DOHH2 (cell line): Measurements from ENCODE around the gene TBR1.

Experiments
- H3F3A ChIP-seq: fragments of 200-600 bp; sonication (generic), shearing (Covaris generic); 2 replicates; pipeline ENCODE4 v1.6.0; 2016; ENCODE audit warnings: antibody characterized with exemption, mild to moderate bottlenecking; ENCODE audit not compliant: control insufficient read depth, insufficient read depth
- H3K27ac ChIP-seq: fragments of 200-600 bp; sonication (generic); 2 replicates; pipeline ENCODE4 v1.5.1; 2014; ENCODE audit warnings: low read depth, mild to moderate bottlenecking, low read length, moderate library complexity
- H3K27me3 ChIP-seq: fragments of 200-600 bp; sonication (generic); 2 replicates; pipeline ENCODE4 v1.6.1; 2014; ENCODE audit warnings: mild to moderate bottlenecking, low read length, mixed read lengths; ENCODE audit not compliant: control insufficient read depth
- H3K36me3 ChIP-seq: fragments of 200-600 bp; sonication (generic); 2 replicates; pipeline ENCODE4 v1.6.1; 2014; ENCODE audit warnings: mild to moderate bottlenecking, low read length, moderate library complexity, mixed read lengths; ENCODE audit not compliant: control insufficient read depth
- H3K4me1 ChIP-seq: fragments of 200-600 bp; sonication (generic); 2 replicates; pipeline ENCODE4 v1.6.1; 2014; ENCODE audit warnings: mild to moderate bottlenecking, low read length, mixed read lengths; ENCODE audit not compliant: control insufficient read depth
- H3K4me2 ChIP-seq: fragments of 200-600 bp; sonication (generic); 2 replicates; pipeline ENCODE4 v1.6.0; 2014; ENCODE audit warnings: mild to moderate bottlenecking, low read length, moderate library complexity
- H3K4me3 ChIP-seq: fragments of 200-600 bp; sonication (generic); 2 replicates; pipeline ENCODE4 v1.5.1; 2014; ENCODE audit warnings: mild to moderate bottlenecking, low read length, mixed read lengths
- H3K79me2 ChIP-seq: fragments of 200-600 bp; sonication (generic); 2 replicates; pipeline ENCODE4 v1.6.1; 2014; ENCODE audit warnings: mild to moderate bottlenecking, low read length, mixed read lengths; ENCODE audit not compliant: control insufficient read depth
- H3K9me2 ChIP-seq: fragments of 200-600 bp; sonication (generic); replicated peaks from 2 replicates; pipeline ENCODE4 v1.6.1; 2014; ENCODE audit warnings: mild to moderate bottlenecking, low read length, mixed read lengths; ENCODE audit not compliant: control insufficient read depth
- H3K9me3 ChIP-seq: fragments of 200-600 bp; sonication (generic); 2 replicates; pipeline ENCODE4 v1.6.1; 2014; ENCODE audit warnings: antibody characterized with exemption, low read length, mixed read lengths; ENCODE audit not compliant: control insufficient read depth, insufficient read depth
- H4K20me1 ChIP-seq: fragments of 200-600 bp; sonication (generic); 2 replicates; pipeline ENCODE4 v1.6.0; 2014; ENCODE audit warnings: low read depth, mild to moderate bottlenecking, antibody characterized with exemption, low read length, moderate library complexity; ENCODE audit not compliant: control insufficient read depth, insufficient read depth
- CTCF ChIP-seq: fragments of 200-600 bp; sonication (generic); IDR thresholded peaks from one replicate; pipeline ENCODE4 v1.5.1; 2014; ENCODE audit warnings: antibody characterized with exemption, mild to moderate bottlenecking, low read depth, low read length; ENCODE audit not compliant: poor library complexity, severe bottlenecking
- EZH2phosphoT487 ChIP-seq: fragments of 200-600 bp; sonication (generic); IDR thresholded peaks from 2 replicates; pipeline ENCODE4 v1.6.1; 2017; ENCODE audit warnings: borderline replicate concordance, mild to moderate bottlenecking, antibody characterized with exemption, low read length, moderate library complexity, mixed read lengths

The TBR1 gene

DNA sequence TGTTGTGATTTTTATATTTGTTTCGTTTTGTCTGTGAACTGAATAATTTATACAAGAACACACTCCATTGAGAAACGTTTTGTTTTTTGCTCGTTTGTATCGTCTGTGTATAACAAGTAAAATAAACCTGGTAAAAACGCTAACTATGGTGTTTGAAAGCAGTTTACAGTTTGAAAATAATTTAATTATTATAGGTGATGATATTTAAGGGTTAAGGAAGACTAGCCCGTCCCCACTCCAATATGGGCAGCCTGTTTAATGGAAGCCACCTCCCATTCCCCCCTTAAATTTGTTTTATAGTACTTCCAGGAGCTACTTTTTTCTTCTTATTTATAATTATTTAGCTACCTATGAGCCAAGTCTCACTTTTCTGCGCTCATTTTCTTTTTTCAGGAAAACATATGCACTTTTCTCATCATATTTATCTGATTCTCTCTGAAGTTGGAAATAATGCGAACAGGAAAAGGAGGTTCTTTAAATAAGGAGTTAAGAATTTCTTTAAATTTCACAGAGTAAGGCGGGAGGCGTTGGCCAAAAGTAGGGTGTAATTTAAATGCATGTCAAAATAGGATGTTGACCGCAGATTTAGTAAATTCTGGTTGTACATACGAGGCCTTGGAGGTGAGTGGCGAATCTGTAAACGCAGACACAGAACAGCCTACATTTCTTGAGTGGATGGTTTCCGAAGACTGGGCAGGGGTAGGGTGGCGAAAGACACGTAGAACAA is 9.8 kb downstream of the TBR1 start:
- H3K4me2 ChIP-seq: no peak overlapping the region
- no peaks in the 10 kb centered on the region for H4K20me1 ChIP-seq
- H3K36me3 ChIP-seq: no peaks in the 10 kb centered on the region
- no peaks in the 10 kb centered on the region for H3K79me2 ChIP-seq
- no peaks in the 10 kb centered on the region for H3K4me1 ChIP-seq
- H3K27ac ChIP-seq: no peak overlapping the region
- no peak for TF ChIP-seq EZH2phosphoT487
- TF ChIP-seq CTCF: no peak
- H3F3A ChIP-seq: no peaks in the 10 kb centered on the region
- no peaks in the 10 kb centered on the region for H3K9me2 ChIP-seq
- H3K4me3 ChIP-seq: no peak overlapping the region
- peaks cover 1% of the 10 kb centered on the region; the same call in 1 of the 2 replicates for H3K27me3 ChIP-seq
- H3K9me3 ChIP-seq: peaks cover 7% of the 10 kb centered on the region; the same call in 1 of the 2 replicates

DNA sequence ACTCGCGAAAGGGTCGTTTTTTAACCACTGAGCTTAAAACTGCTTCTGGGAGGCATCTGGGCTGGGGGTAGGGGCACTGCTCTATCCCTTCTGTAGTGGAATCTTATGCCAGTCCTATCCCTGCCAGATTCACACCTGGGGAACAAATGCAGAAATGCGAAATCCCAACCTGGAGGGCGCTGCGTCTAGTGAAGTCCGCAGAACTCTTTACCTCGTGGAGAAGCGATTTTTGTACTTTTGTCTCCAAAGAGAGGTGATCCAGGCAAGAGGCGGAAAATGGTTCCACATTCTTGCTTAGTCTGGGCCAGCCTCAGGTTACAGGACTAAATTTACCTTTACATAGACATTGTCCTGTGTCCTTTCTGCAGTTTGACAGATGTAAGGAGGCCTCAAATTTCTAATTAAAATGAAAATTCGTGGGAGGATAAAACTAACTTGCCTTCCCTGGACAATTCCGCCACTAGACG is 10.4 kb downstream of the TBR1 start:
- no peaks in the 10 kb centered on the region for H4K20me1 ChIP-seq
- H3K79me2 ChIP-seq: no peaks in the 10 kb centered on the region
- TF ChIP-seq CTCF: no peak
- TF ChIP-seq EZH2phosphoT487: no peak
- H3K36me3 ChIP-seq: no peaks in the 10 kb centered on the region
- no peak overlapping the region for H3K4me3 ChIP-seq
- H3K4me2 ChIP-seq: no peak overlapping the region
- H3F3A ChIP-seq: no peaks in the 10 kb centered on the region
- H3K27me3 ChIP-seq: no peaks in the 10 kb centered on the region
- no peaks in the 10 kb centered on the region for H3K9me2 ChIP-seq
- H3K9me3 ChIP-seq: peaks cover 7% of the 10 kb centered on the region; the same call in 1 of the 2 replicates
- H3K27ac ChIP-seq: no peak overlapping the region
- H3K4me1 ChIP-seq: no peaks in the 10 kb centered on the region

- Histone ChIP-seq H3K36me3 (no peaks in the 10 kb centered on the region), H3K4me2 (no peak overlapping the region), H3K4me3 (no peak overlapping the region), H3K4me1 (no peaks in the 10 kb centered on the region), H3K27ac (no peak overlapping the region), H4K20me1 (no peaks in the 10 kb centered on the region), H3K9me3 (peaks cover 7% of the 10 kb centered on the region; the same call in 1 of the 2 replicates), H3K27me3 (no peaks in the 10 kb centered on the region), H3K9me2 (no peaks in the 10 kb centered on the region), H3K79me2 (no peaks in the 10 kb centered on the region), H3F3A (no peaks in the 10 kb centered on the region)
- no peak for TF ChIP-seq EZH2phosphoT487
- no peak for TF ChIP-seq CTCF
These were observed 11.0 kb downstream of the TBR1 start for GRCh38 chr2:161426922-161427663.
